Prostate gland (tissue), 2 donors: ENCODE results near the gene TOGARAM2.

Source experiments
- CTCF ChIP-seq, 4 experiments: fragments of 200-600 bp in 2 of 4; fragments of 450-650 bp in 2 of 4; sonication (generic) in 2 of 4; IDR thresholded peaks; 1 replicate in 3 of 4; 2 replicates in 1 of 4; pipeline ENCODE4 v1.5.1; 2016 to 2019; ENCODE audit warnings: antibody characterized with exemption in 4 of 4, mild to moderate bottlenecking in 2 of 4, moderate library complexity in 2 of 4
- POLR2AphosphoS5 ChIP-seq: sonication (generic); formaldehyde crosslinking; IDR thresholded peaks from one replicate; pipeline ENCODE4 v1.6.1; 2017; ENCODE audit warnings: antibody characterized with exemption

DNA sequence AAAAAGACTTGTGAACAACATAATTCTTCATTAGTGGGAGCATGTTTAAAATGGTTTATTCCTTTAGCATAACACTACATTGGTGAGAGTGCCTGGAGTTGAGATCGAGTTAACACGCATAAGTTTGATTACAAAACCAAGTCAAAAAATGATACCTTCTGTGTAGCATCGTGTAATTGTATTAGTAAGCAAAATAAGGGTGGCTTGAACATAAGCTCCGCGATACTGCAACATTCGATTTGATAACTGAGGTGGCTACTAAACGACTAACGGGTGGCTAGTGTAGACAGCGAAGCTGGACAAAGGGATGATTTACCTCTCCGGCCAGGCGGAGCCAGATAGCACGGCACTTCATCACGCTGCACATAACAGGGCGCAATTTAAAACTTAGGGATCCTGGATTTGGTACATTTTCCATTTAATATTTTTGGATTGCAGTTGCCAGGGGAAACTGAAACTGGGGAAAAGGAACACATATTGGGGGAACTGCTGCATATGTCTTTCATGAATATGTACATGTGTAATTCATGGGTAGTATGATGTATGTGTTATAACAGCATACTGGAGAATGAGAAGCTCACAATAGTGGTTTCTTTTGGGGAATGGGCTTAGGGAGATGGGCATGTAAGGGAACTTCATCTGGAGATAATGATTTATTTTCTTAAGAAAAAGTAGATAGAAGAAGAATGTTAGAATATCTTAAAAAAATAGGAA is 36.4 kb upstream of the TOGARAM2 start:
- TF ChIP-seq CTCF (IDR thresholded peaks at IDR 0.05) (no peak), POLR2AphosphoS5 (no peak)
